Smooth muscle cell (in vitro differentiated cells): ENCODE measurements around the gene THSD7B. TPM values are rescaled to one million over a fixed set of nuclear protein-coding genes. Genes with fewer than 3 reads are reported as not detected.

Source experiments
- DNase-seq: peaks from one replicate; lab custom pipeline; 2025; ENCODE audit not compliant: unreplicated experiment; lab: John Stamatoyannopoulos, UW
- H2AFZ ChIP-seq: fragments of 200-600 bp; sonication (generic); 2 replicates; pipeline ENCODE4 v1.6.0; 2016; ENCODE audit warnings: antibody characterized with exemption, low read depth, mild to moderate bottlenecking
- H3F3A ChIP-seq: fragments of 200-600 bp; sonication (generic); 2 replicates; pipeline ENCODE4 v1.6.0; 2017; ENCODE audit warnings: antibody characterized with exemption, low read depth
- H3K27ac ChIP-seq: fragments of 200-600 bp; sonication (generic); 2 replicates; pipeline ENCODE4 v1.5.1; 2016; ENCODE audit warnings: low read depth, mild to moderate bottlenecking
- H3K27me3 ChIP-seq: fragments of 200-600 bp; sonication (generic); 2 replicates; pipeline ENCODE4 v1.6.1; 2016; ENCODE audit warnings: low read depth, mild to moderate bottlenecking
- H3K36me3 ChIP-seq: fragments of 200-600 bp; sonication (generic); 2 replicates; pipeline ENCODE4 v1.5.1; 2016; ENCODE audit warnings: low read depth
- H3K4me1 ChIP-seq: fragments of 200-600 bp; sonication (generic); 2 replicates; pipeline ENCODE4 v1.5.1; 2016; ENCODE audit warnings: low read depth
- H3K4me2 ChIP-seq: fragments of 200-600 bp; sonication (generic); 2 replicates; pipeline ENCODE4 v1.6.0; 2016; ENCODE audit warnings: mild to moderate bottlenecking
- H3K4me3 ChIP-seq: fragments of 200-600 bp; sonication (generic); 2 replicates; pipeline ENCODE4 v1.5.1; 2016; ENCODE audit warnings: mild to moderate bottlenecking
- H3K79me2 ChIP-seq: fragments of 200-600 bp; sonication (generic); 2 replicates; pipeline ENCODE4 v1.6.0; 2016; ENCODE audit warnings: low read depth, mild to moderate bottlenecking
- H3K9ac ChIP-seq: fragments of 200-600 bp; sonication (generic); 2 replicates; pipeline ENCODE4 v1.6.0; 2016; ENCODE audit warnings: low read depth
- H3K9me3 ChIP-seq: fragments of 200-600 bp; sonication (generic); replicated peaks from 2 replicates; pipeline ENCODE4 v1.5.1; 2016; ENCODE audit warnings: low read depth
- H4K20me1 ChIP-seq: fragments of 200-600 bp; sonication (generic); 2 replicates; pipeline ENCODE4 v1.6.0; 2016; ENCODE audit warnings: low read depth
- WGBS: methylation state at CpG from one replicate; pipeline ENCODE4 v1.1.7; 2016; ENCODE audit warnings: low lambda C conversion rate; 5-methylcytosine and 5-hydroxymethylcytosine counted together
- polyA plus RNA-seq: library from polyadenylated mRNA; unstranded; fragments of >200 nt; fragmentation: Nextera tagmentation; extraction: Ambion mirVana; gene quantifications from 2 replicates; pipeline ENCODE4 v1.2.1, GENCODE V29; 2016
- total RNA-seq: library from RNA; depleted of rRNA; stranded (reverse); fragments of >200 nt; gene quantifications from 2 replicates; pipeline ENCODE4 v1.2.3, GENCODE V29; 2014
- TF ChIP-seq, protein P1 (sequence below): fragments of 200-600 bp; sonication (generic); IDR thresholded peaks from 2 replicates; pipeline ENCODE4 v1.5.1; 2017; ENCODE audit warnings: borderline replicate concordance, mild to moderate bottlenecking, antibody characterized with exemption; ENCODE audit not compliant: insufficient read depth, poor library complexity, severe bottlenecking

THSD7B gene
- total and polyA plus RNA-seq, 2 experiments from 2014 or later, result not detected

- Histone ChIP-seq H3K9ac (no peak overlapping the region), H3K4me3 (no peak overlapping the region), H4K20me1 (no peaks in the 10 kb centered on the region), H2AFZ (no peak overlapping the region), H3K36me3 (no peaks in the 10 kb centered on the region), H3K27me3 (no peaks in the 10 kb centered on the region), H3K4me2 (no peak overlapping the region), H3K9me3 (no peaks in the 10 kb centered on the region), H3K79me2 (no peaks in the 10 kb centered on the region), H3F3A (no peaks in the 10 kb centered on the region), H3K27ac (no peak overlapping the region), H3K4me1 (no peaks in the 10 kb centered on the region)
- 41% methylated on average over 3 of the region's 3 CpGs for WGBS
- TF ChIP-seq, protein P1, sequence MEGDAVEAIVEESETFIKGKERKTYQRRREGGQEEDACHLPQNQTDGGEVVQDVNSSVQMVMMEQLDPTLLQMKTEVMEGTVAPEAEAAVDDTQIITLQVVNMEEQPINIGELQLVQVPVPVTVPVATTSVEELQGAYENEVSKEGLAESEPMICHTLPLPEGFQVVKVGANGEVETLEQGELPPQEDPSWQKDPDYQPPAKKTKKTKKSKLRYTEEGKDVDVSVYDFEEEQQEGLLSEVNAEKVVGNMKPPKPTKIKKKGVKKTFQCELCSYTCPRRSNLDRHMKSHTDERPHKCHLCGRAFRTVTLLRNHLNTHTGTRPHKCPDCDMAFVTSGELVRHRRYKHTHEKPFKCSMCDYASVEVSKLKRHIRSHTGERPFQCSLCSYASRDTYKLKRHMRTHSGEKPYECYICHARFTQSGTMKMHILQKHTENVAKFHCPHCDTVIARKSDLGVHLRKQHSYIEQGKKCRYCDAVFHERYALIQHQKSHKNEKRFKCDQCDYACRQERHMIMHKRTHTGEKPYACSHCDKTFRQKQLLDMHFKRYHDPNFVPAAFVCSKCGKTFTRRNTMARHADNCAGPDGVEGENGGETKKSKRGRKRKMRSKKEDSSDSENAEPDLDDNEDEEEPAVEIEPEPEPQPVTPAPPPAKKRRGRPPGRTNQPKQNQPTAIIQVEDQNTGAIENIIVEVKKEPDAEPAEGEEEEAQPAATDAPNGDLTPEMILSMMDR, result no peak
- no peak for DNase-seq
Measured at GRCh38 chr2:136927156-136927555, 161.8 kb downstream of the THSD7B start.

- no peaks in the 10 kb centered on the region for H3F3A ChIP-seq
- H3K27me3 ChIP-seq, result no peaks in the 10 kb centered on the region
- 74% methylated on average over 2 of the region's 2 CpGs for WGBS
- H3K4me3 ChIP-seq, result no peak overlapping the region
- no peak overlapping the region for H3K9ac ChIP-seq
- H3K4me2 ChIP-seq, result no peak overlapping the region
- no peaks in the 10 kb centered on the region for H3K36me3 ChIP-seq
- no peaks in the 10 kb centered on the region for H3K79me2 ChIP-seq
- no peak overlapping the region for H3K27ac ChIP-seq
- H2AFZ ChIP-seq, result no peak overlapping the region
- no peaks in the 10 kb centered on the region for H3K4me1 ChIP-seq
- H4K20me1 ChIP-seq, result no peaks in the 10 kb centered on the region
- no peak for DNase-seq
- TF ChIP-seq, protein P1, result no peak
- no peaks in the 10 kb centered on the region for H3K9me3 ChIP-seq
Measured at GRCh38 chr2:136929531-136929930, 164.2 kb downstream of the THSD7B start.

DNA sequence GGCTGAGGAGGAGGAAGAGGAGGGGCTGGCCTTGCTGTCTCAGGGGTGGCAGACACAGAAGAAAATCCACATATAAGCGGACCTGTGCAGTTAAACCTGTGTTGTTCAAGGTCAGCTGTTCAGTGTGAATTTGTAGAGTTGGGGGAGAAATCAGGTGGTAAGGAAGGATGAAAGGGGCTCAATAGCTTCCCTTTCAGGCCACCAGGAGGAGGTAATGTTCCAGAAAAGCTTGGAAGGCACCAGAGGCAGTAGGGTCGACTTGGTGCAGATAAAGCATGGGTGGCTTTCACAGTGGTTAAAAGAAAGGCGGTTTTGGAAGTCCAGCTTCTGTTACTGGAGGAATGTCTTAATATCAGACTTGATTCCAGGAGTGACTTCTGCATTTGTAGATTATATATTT lies 167.4 kb downstream of the THSD7B start:
- H2AFZ ChIP-seq, result no peak overlapping the region
- TF ChIP-seq, protein P1, result peak; percentile 51
- no peaks in the 10 kb centered on the region for H3K36me3 ChIP-seq
- no peak overlapping the region for H3K4me3 ChIP-seq
- H4K20me1 ChIP-seq, result no peaks in the 10 kb centered on the region
- H3K4me2 ChIP-seq, result no peak overlapping the region
- H3F3A ChIP-seq, result no peaks in the 10 kb centered on the region
- no peaks in the 10 kb centered on the region for H3K27me3 ChIP-seq
- H3K9me3 ChIP-seq, result no peaks in the 10 kb centered on the region
- whole genome bisulfite sequencing, result 26% methylated on average over 3 of the region's 3 CpGs
- H3K9ac ChIP-seq, result no peak overlapping the region
- no peak overlapping the region for H3K27ac ChIP-seq
- no peaks in the 10 kb centered on the region for H3K79me2 ChIP-seq
- no peaks in the 10 kb centered on the region for H3K4me1 ChIP-seq
- no peak for DNase-seq

- Histone ChIP-seq H3K27ac (no peak overlapping the region), H3K9me3 (no peaks in the 10 kb centered on the region), H3K9ac (no peak overlapping the region), H3F3A (no peaks in the 10 kb centered on the region), H3K4me1 (no peaks in the 10 kb centered on the region), H2AFZ (no peak overlapping the region), H4K20me1 (no peaks in the 10 kb centered on the region), H3K4me3 (no peak overlapping the region), H3K36me3 (no peaks in the 10 kb centered on the region), H3K4me2 (no peak overlapping the region), H3K27me3 (no peaks in the 10 kb centered on the region), H3K79me2 (no peaks in the 10 kb centered on the region)
- 76% methylated on average over 1 of the region's 1 CpG for WGBS
- TF ChIP-seq, protein P1, result no peak
- no peak for DNase-seq
Measured at GRCh38 chr2:136935119-136935518, 169.8 kb downstream of the THSD7B start.
